Suppressor macrophage treated with lipopolysaccharide for 1 hour (primary cell): ENCODE results near the gene CXorf58.
"Not testable (repeated sequence)": the region's sequence is repeated elsewhere in the genome, so short reads cannot be mapped to it uniquely, and the experiment has no call there.

Experiments
- DNase-seq, 3 donors: peaks; one replicate each; pipeline ENCODE4 v3.0.0-alpha.2; 2020 to 2022

Gene CXorf58

GRCh38 chrX:23954396-23954795 is 46.6 kb downstream of the CXorf58 start:
- DNase-seq, result no peak

- peak; percentile 43 to 59 (median 57) for DNase-seq
These were observed 52.0 kb downstream of the CXorf58 start for GRCh38 chrX:23959781-23960180.

- no peak for DNase-seq
These were observed 56.4 kb downstream of the CXorf58 start for GRCh38 chrX:23964191-23964590.

GRCh38 chrX:23965630-23966029 is 57.8 kb downstream of the CXorf58 start:
- not testable (repeated sequence) for DNase-seq

GRCh38 chrX:23978491-23978890 is 70.7 kb downstream of the CXorf58 start:
- DNase-seq, result no peak

- DNase-seq, result no peak
These were observed 72.2 kb downstream of the CXorf58 start for GRCh38 chrX:23980011-23980441.

GRCh38 chrX:23981222-23981621 is 73.4 kb downstream of the CXorf58 start:
- DNase-seq, result no peak

GRCh38 chrX:23981711-23982110 is 73.9 kb downstream of the CXorf58 start:
- no peak for DNase-seq

GRCh38 chrX:23982891-23983290 is 75.1 kb downstream of the CXorf58 start:
- DNase-seq, result no peak
